ENCODE measurements around the gene SLC45A3. TPM values are rescaled to one million over a fixed set of nuclear protein-coding genes. Genes with fewer than 3 reads are reported as not detected.

The SLC45A3 gene
- total RNA-seq, 3 donors from 2014 or later (not counting 1 experiment from before 2014, with no cell fraction given), result 0.31 to 28.8 (median 1.8) TPM

DNA sequence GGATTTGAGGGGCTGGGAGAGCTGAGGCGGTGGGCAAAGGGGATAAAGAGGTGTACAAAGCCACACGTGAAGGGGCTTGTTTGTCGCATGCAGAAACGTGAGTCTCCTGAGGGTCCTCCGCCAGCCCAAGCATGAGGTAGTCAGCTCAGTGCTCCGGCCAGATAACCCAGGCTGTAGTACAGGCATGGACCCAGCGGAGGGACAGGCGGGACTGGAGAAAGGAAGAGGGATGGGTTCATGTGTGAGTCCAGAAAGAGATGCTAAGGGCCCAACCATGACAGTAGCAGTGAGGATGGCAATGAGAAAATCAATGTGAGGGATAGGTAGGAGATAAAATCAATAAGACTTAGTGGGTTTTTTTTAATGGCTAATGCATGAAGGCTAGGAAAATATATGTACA, 34.8 kb downstream of the SLC45A3 start:
- Mint-ChIP-seq H3K27me3 (ENCODE audit: low read depth in 2 of 2) (peaks cover 0 to 11% of the 10 kb centered on the region in 2 donors), H3K36me3 (no peaks in the 10 kb centered on the region), H3K27ac (no peak overlapping the region), H3K9me3 (no peaks in the 10 kb centered on the region), H3K4me3 (no peak overlapping the region), H3K4me1 (no peaks in the 10 kb centered on the region)
- no peaks in the 10 kb centered on the region for H3K4me1 ChIP-seq (ENCODE audit: control insufficient read depth, insufficient read depth, low read length)
- ATAC-seq (no peak), DNase-seq (no peak)
- no peak overlapping the region for H3K4me3 ChIP-seq (ENCODE audit: low read length)
- H3K36me3 ChIP-seq (ENCODE audit: control insufficient read depth, insufficient read depth, low read length), result no peaks in the 10 kb centered on the region
- intact Hi-C loops (cut with micrococcal nuclease), result no loop called here
- H3K27me3 ChIP-seq (ENCODE audit: control insufficient read depth, insufficient read depth, low read length), result no peaks in the 10 kb centered on the region
- no peaks in the 10 kb centered on the region for H3K9me3 ChIP-seq (ENCODE audit: control insufficient read depth, insufficient read depth, low read length)
- H3K27ac ChIP-seq (ENCODE audit: low read length), result no peak overlapping the region
- TF ChIP-seq, protein P1, sequence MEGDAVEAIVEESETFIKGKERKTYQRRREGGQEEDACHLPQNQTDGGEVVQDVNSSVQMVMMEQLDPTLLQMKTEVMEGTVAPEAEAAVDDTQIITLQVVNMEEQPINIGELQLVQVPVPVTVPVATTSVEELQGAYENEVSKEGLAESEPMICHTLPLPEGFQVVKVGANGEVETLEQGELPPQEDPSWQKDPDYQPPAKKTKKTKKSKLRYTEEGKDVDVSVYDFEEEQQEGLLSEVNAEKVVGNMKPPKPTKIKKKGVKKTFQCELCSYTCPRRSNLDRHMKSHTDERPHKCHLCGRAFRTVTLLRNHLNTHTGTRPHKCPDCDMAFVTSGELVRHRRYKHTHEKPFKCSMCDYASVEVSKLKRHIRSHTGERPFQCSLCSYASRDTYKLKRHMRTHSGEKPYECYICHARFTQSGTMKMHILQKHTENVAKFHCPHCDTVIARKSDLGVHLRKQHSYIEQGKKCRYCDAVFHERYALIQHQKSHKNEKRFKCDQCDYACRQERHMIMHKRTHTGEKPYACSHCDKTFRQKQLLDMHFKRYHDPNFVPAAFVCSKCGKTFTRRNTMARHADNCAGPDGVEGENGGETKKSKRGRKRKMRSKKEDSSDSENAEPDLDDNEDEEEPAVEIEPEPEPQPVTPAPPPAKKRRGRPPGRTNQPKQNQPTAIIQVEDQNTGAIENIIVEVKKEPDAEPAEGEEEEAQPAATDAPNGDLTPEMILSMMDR (IDR thresholded peaks at IDR 0.05), result no peak
- 94% methylated on average over 8 of the region's 8 CpGs for WGBS (ENCODE audit: insufficient coverage)

DNA sequence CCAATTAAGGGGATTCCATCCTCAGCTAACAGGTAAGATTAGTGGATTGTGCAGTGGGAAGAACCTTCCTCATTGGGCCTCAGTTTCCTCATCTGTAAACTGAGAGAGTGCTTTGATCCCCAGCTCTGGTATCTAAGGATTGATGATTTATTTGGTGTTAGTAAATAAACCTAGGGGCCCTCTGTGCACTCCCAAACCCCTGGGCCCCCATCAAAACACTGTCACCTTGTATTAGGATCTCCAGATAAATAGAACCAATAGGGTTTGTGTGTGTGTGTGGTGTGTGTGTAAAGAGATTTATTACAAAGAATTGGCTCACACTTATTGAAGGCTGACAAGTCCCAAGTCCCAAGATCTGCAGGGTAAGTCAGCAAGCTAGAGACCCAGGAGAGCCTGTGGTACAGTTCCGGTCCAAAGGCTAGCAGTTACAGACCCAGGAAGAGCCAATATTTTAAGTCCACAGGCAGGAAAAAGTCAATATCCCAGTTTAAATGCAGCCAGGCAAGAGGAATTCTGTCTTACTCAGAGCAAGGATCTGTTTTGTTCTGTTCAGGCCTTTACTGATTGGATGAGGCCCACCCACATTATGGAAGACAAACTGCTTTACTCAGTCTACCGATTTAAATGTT, 37.5 kb downstream of the SLC45A3 start:
- DNase-seq (no peak), ATAC-seq (no peak)
- H3K27me3 Mint-ChIP-seq (ENCODE audit: low read depth in 2 of 2), result peaks cover 17 to 30% of the 10 kb centered on the region in 2 donors
- H3K36me3 Mint-ChIP-seq, result no peaks in the 10 kb centered on the region
- Histone ChIP-seq H3K27me3 (ENCODE audit: control insufficient read depth, insufficient read depth, low read length) (no peaks in the 10 kb centered on the region), H3K36me3 (ENCODE audit: control insufficient read depth, insufficient read depth, low read length) (no peaks in the 10 kb centered on the region), H3K4me3 (ENCODE audit: low read length) (no peak overlapping the region), H3K4me1 (ENCODE audit: control insufficient read depth, insufficient read depth, low read length) (no peaks in the 10 kb centered on the region), H3K9me3 (ENCODE audit: control insufficient read depth, insufficient read depth, low read length) (no peaks in the 10 kb centered on the region), H3K27ac (ENCODE audit: low read length) (no peak overlapping the region)
- H3K9me3 Mint-ChIP-seq, result no peaks in the 10 kb centered on the region
- TF ChIP-seq, protein P1 (IDR thresholded peaks at IDR 0.05), result no peak
- 96% methylated on average over 2 of the region's 2 CpGs for WGBS (ENCODE audit: insufficient coverage)
- H3K4me3 Mint-ChIP-seq, result no peak overlapping the region
- intact Hi-C loops (cut with micrococcal nuclease), result no loop called here
- no peak overlapping the region for H3K27ac Mint-ChIP-seq
- H3K4me1 Mint-ChIP-seq, result no peaks in the 10 kb centered on the region

DNA sequence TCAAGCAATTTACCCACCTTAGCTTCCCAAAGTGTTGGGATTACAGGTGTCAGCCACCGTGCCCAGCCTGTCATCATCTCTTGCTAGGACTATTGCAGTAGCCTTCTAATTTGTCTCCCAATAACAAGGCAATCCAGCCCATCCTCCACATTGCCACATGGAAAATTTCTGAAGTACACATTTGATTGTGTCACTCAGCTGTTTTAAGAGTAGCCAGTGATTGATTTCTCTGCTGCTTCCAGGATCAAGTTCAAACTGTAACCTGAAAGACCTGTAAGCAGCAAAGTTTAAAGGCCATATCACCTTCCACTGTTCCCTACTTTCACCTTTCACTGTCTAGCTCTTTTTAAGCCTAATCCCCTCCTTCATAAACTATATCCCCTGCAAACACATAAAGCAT, 40.7 kb downstream of the SLC45A3 start:
- no peaks in the 10 kb centered on the region for H3K36me3 Mint-ChIP-seq
- ATAC-seq, result no peak
- H3K36me3 ChIP-seq (ENCODE audit: control insufficient read depth, insufficient read depth, low read length), result no peaks in the 10 kb centered on the region

More for the DNA sequence above, 40.7 kb downstream of the SLC45A3 start:
- no peak overlapping the region for H3K27ac Mint-ChIP-seq
- Histone ChIP-seq H3K27ac (ENCODE audit: low read length) (no peak overlapping the region), H3K4me3 (ENCODE audit: low read length) (no peak overlapping the region), H3K27me3 (ENCODE audit: control insufficient read depth, insufficient read depth, low read length) (no peaks in the 10 kb centered on the region), H3K4me1 (ENCODE audit: control insufficient read depth, insufficient read depth, low read length) (no peaks in the 10 kb centered on the region), H3K9me3 (ENCODE audit: control insufficient read depth, insufficient read depth, low read length) (no peaks in the 10 kb centered on the region)
- TF ChIP-seq, protein P1 (IDR thresholded peaks at IDR 0.05), result no peak
- no peak for DNase-seq
- H3K9me3 Mint-ChIP-seq, result no peaks in the 10 kb centered on the region
- 80% methylated on average over 1 of the region's 1 CpG for WGBS (ENCODE audit: insufficient coverage)
- intact Hi-C loops (cut with micrococcal nuclease), result no loop called here
- peaks cover 29 to 32% of the 10 kb centered on the region in 2 donors for H3K27me3 Mint-ChIP-seq (ENCODE audit: low read depth in 2 of 2)
- H3K4me3 Mint-ChIP-seq, result no peak overlapping the region
- no peaks in the 10 kb centered on the region for H3K4me1 Mint-ChIP-seq
